Esophagus muscularis mucosa (tissue), 4 donors: ENCODE results near the gene AS3MT.

Source experiments
- CTCF ChIP-seq, 3 experiments: fragments of 200-600 bp in 2 of 3; fragments of 450-650 bp in 1 of 3; sonication (generic) in 2 of 3; IDR thresholded peaks; one replicate each; pipeline ENCODE4 v1.5.1; 2017 to 2019; ENCODE audit warnings: antibody characterized with exemption in 3 of 3, mild to moderate bottlenecking in 2 of 3, moderate library complexity in 1 of 3
- EP300 ChIP-seq: sonication (generic); formaldehyde crosslinking; IDR thresholded peaks from one replicate; pipeline ENCODE4 v1.6.1; 2017; ENCODE audit warnings: antibody characterized with exemption
- POLR2A ChIP-seq: fragments of 450-650 bp; IDR thresholded peaks from one replicate; pipeline ENCODE4 v1.6.1; 2017; ENCODE audit warnings: antibody characterized with exemption, moderate library complexity, mild to moderate bottlenecking, low read depth
- POLR2AphosphoS5 ChIP-seq, 2 donors: sonication (generic); formaldehyde crosslinking; IDR thresholded peaks; one replicate each; pipeline ENCODE4 v1.6.1; 2017; ENCODE audit warnings: antibody characterized with exemption in 2 of 2

- TF ChIP-seq POLR2A (no peak), CTCF (IDR thresholded peaks at IDR 0.05) (no peak), EP300 (no peak), POLR2AphosphoS5 (IDR thresholded peaks at IDR 0.05) (no peak)
Observed at GRCh38 chr10:102824664-102825063, 44.6 kb upstream of the AS3MT start.
